GM20000 (cell line): ENCODE data around the gene MBD3.

Source experiments
- DNase-seq: peaks from one replicate; pipeline ENCODE4 v3.0.0; 2012; ENCODE audit warnings: low spot score
- TF ChIP-seq, protein P1 (sequence below): IDR thresholded peaks from 2 replicates; pipeline ENCODE4 v1.5.1; 2012; ENCODE audit warnings: mild to moderate bottlenecking, control low read depth; ENCODE audit errors: extremely low read depth, missing control alignments

The MBD3 gene

DNA sequence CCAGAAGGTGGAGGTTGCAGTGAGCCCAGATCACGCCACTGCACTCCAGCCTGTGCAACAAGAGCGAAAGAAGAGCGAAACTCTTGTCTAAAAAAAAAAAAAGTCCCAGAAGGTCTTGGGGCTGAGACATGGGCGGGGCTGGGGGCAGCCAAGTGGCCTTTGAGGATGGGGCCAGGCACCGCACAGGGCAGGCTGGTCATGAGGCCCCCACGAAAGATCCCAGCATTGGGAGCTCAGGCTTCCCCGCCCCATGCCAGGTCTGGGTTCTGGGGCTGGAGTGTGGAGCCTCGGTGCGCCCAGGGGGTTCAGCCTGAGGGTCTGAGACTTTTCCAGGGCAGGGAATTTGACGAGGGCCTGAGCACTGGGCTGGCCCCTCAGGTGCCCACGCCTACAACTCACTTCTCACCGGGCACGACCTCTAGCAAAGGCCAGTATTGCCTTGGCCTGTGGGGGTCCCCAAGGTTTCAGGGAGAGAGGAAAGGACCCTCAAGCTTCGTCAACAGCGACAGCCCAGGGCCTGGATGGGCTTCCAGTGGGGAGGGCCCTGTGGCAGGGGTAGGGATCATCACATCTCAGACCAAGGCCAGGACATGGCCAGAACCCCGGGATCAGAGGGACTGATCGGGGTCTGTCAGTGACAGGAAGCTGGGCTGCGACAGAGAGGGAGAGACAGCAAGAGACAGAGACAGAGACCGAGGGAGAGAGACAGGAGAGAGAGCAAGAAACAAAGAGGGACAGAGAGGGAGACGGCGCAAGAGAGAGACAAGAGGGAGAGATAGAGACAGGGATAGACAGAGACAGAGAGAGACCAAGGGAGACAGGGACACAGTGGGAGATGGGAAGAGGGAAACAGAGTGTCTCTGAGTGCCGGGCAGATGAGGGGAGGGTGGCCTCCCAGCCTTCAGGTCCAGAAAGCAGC is 17.1 kb downstream of the MBD3 start:
- TF ChIP-seq, protein P1, sequence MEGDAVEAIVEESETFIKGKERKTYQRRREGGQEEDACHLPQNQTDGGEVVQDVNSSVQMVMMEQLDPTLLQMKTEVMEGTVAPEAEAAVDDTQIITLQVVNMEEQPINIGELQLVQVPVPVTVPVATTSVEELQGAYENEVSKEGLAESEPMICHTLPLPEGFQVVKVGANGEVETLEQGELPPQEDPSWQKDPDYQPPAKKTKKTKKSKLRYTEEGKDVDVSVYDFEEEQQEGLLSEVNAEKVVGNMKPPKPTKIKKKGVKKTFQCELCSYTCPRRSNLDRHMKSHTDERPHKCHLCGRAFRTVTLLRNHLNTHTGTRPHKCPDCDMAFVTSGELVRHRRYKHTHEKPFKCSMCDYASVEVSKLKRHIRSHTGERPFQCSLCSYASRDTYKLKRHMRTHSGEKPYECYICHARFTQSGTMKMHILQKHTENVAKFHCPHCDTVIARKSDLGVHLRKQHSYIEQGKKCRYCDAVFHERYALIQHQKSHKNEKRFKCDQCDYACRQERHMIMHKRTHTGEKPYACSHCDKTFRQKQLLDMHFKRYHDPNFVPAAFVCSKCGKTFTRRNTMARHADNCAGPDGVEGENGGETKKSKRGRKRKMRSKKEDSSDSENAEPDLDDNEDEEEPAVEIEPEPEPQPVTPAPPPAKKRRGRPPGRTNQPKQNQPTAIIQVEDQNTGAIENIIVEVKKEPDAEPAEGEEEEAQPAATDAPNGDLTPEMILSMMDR = no peak
- no peak for DNase-seq

DNA sequence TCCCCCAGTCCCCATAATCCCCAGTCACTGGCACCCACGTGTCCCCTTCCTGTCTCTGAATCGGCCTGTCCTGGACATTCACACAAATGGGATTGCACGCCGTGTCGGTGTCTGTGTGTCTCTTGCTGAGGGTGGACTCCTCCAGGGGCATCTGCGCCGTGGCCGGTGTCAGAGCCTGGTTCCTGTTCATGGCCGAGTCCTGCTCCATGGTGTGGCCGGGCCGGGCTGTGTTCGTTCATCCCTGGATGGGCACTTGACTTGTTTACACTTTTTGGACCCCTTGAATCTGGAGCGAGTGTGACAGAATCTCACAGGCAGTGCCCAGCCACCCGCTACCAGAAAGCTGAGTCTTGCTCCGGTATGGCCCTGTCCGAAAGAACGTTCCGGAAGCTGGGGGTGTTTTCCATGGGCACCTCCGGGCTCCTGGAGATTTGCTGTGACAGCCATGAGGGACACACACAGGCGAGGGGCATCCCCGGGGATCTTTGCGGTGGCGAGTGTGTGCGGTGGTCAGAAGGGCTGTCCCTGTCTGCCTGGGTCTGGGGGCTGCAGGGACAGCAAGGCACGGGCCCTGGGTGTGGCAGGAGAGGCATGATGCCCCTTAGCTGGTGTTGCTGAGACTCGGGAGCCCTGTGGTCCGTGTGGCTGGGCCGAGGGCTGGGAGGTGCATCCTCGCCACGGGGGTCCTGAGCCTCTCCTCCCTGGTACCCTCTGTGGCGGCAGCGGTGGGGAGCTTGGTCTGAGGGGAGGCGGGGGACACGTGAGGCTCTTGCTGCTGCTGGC is 18.1 kb downstream of the MBD3 start:
- DNase-seq = no peak
- TF ChIP-seq, protein P1 = no peak

- DNase-seq = no peak
- TF ChIP-seq, protein P1 = no peak
These were observed 19.9 kb downstream of the MBD3 start for GRCh38 chr19:1572795-1573194.

DNA sequence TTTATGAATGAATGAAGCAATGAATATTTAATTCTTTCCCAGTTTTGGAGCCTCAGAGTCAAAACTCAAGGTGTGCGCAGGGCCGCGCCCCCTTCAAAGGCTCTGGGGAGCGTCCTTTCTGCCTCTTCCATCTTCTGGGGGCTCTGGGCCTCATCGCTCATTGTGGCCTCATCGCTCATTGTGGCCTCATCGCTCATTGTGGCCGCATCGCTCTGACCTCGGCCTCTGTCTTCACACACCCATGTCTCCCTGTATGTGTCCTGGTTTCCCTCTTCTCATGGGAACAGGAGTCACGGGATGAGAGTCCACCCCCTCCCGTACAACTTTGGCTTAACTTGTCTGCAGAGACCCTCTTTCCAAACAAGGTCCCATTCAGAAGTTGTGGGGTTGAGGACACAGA is 21.3 kb downstream of the MBD3 start:
- no peak for DNase-seq
- TF ChIP-seq, protein P1 = no peak

DNA sequence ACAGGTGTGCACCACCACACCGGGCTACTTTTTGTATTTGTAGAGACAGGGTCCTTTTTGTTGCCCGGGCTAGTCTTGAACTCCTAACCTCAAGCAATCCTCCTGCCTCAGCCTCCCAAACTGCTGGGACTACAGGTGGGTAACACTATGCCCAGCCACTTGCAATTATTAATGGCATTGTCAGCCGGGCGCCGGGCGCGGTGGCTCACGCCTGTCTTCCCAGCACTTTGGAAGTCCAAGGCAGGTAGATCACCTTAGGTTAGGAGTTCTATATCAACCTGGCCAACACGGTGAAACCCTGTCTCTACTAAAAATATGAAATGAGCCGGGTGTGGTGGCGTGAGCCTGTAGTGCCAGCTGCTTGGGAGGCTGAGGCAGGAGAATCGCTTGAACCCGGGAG is 21.8 kb downstream of the MBD3 start:
- TF ChIP-seq, protein P1 = no peak
- no peak for DNase-seq

DNA sequence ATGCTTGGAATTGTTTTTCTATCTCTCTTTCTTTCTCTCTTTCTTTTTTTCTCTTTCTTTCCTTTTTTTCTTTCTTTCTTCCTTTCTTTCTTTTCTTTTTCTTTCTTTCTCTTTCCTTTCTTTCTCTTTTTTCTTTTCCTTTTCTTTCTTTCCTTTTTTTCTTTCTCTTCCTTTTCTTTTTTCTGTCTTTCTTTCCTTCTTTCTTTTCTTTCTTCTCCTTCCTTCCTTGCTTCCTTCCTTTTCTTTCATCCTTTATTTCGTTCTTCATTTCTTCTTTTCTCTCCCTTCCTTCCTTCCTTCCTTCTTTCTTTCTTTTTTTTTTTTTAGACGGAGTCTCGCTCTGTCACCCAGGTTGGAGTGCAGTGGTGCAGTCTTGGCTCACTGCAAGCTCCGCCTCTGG is 22.7 kb downstream of the MBD3 start:
- TF ChIP-seq, protein P1 = no peak
- DNase-seq = no peak
